Heart right ventricle (tissue), 16 donors: Measurements from ENCODE around the gene MIS12. TPM values are rescaled to one million over a fixed set of nuclear protein-coding genes. Genes with fewer than 3 reads are reported as not detected.

Source experiments
- ATAC-seq, 8 donors: fragments of 200-7000 bp; cut with Tn5 transposase; one replicate each; pipeline ENCODE4 v1.9.1; 2020; ENCODE audit warnings: mild to moderate bottlenecking in 8 of 8, moderate library complexity in 8 of 8, moderate number of reproducible peaks in 1 of 8
- DNase-seq, 2 donors: peaks; one replicate each; pipeline ENCODE4 v3.0.0-alpha.2; 2020
- H3K27ac ChIP-seq, 10 donors: fragments of 200-600 bp; sonication (generic) in 2 of 10; one replicate each; pipeline versions ENCODE4 v1.5.0 to v1.8.0; 2020 to 2022; ENCODE audit warnings: mild to moderate bottlenecking in 3 of 10
- H3K27me3 ChIP-seq, 7 donors: fragments of 200-600 bp; one replicate each; pipeline ENCODE4 v1.8.0; 2021 to 2022; ENCODE audit warnings: mild to moderate bottlenecking in 2 of 7
- H3K36me3 ChIP-seq, 9 donors: fragments of 200-600 bp; sonication (generic) in 1 of 9; one replicate each; pipeline versions ENCODE4 v1.5.0 to v1.8.0; 2020 to 2022; ENCODE audit warnings: mild to moderate bottlenecking in 2 of 9
- H3K4me1 ChIP-seq, 9 donors: fragments of 200-600 bp; sonication (generic) in 1 of 9; one replicate each; pipeline versions ENCODE4 v1.5.0 to v1.8.0; 2020 to 2022; ENCODE audit warnings: mild to moderate bottlenecking in 4 of 9
- H3K4me3 ChIP-seq, 10 donors: fragments of 200-600 bp; sonication (generic) in 2 of 10; one replicate each; pipeline versions ENCODE4 v1.5.0 to v1.8.0; 2020 to 2022; ENCODE audit warnings: mild to moderate bottlenecking in 7 of 10, moderate library complexity in 2 of 10
- H3K9me3 ChIP-seq, 11 donors: fragments of 200-600 bp in 10 of 11; sonication (generic) in 2 of 11; one replicate each; pipeline versions ENCODE4 v1.5.0 to v1.8.0; 2013 to 2022; ENCODE audit warnings: mild to moderate bottlenecking in 2 of 11, control low read depth in 1 of 11, moderate library complexity in 1 of 11
- CTCF ChIP-seq, 9 donors: fragments of 200-600 bp; sonication (generic) in 2 of 9; IDR thresholded peaks; one replicate each; pipeline versions ENCODE4 v1.5.0 to v1.8.0; 2021 to 2022; ENCODE audit warnings: antibody characterized with exemption in 9 of 9, mild to moderate bottlenecking in 5 of 9, moderate library complexity in 1 of 9
- WGBS, 2 donors: extraction: QIAGEN DNeasy Blood & Tissue Kit; methylation state at CpG; one replicate each; pipeline ENCODE4 v1.1.7; 2013; ENCODE audit warnings: inconsistent platforms in 1 of 2; 5-methylcytosine and 5-hydroxymethylcytosine counted together
- intact Hi-C, 10 donors: fragments of 100-400 bp; cut with DNase I; formaldehyde crosslinking; loops; one replicate each; pipeline versions ENCODE4 v1.11.1 to v1.14.2; 2022
- polyA plus RNA-seq, 2 donors: library from polyadenylated mRNA; stranded (reverse); fragments of 200-250 nt; gene quantifications; one replicate each; pipeline ENCODE4 v1.2.3, GENCODE V29; 2013
- total RNA-seq, 10 donors: library from RNA; stranded (reverse); fragmentation: NEBNext Ultra II Directional in 3 of 10; extraction: Animal tissue kit (Norgen Biotek cat#: 25700) in 3 of 10; gene quantifications; one replicate each; pipeline versions ENCODE4 v1.2.1 to v1.2.4, GENCODE V29; 2021 to 2023
- donor health status: Arrhythmogenic right ventricular cardiomyopathy.
- donor health status: ischemic (EF 13 %, LVEDD 7.1; RV severe dilation, severe dysfunction).
- donor health status: healthy with polysubstance abuse.
- donor health status: DM: no; HTN: yes; CAD: no.
- donor health status: DM: no; HTN: no; CAD: no.
- donor health status: ischemic (EF 25% LVEDD 6.9; RV normal size, moderate dysfunction).
- donor health status: ischemic (EF 25% LVEDD 5.7; RV mildly dilated, moderate dysfunction).
- donor health status: healthy.
- donor health status: DM: yes; HTN: yes; CAD: no.
- donor health status: Ischemic cardiomyopathy.
- donor health status: ischemic (EF 35%, LVEDD 5.7; RV mildly dilated, moderate dysfunction).
- donor health status: nonischemic (EF 11% LVEDD 7.7; RV severe dilation, severe dysfunction).
- donor health status: DM: yes; HTN: yes; CAD: no.
- donor health status: PGD.
- donor health status: ischemic (EF 29% LVEDD 5.4; RV normal size, mild dysfunction).
- donor health status: nonischemic (EF 23%, LVEDD 6.1; RV moderate dilation, normal function).

The MIS12 gene
- total and polyA plus RNA-seq, 12 donors, result 6.6 to 13.2 (median 9.4) TPM

GRCh38 chr17:5527601-5528250 is 41.4 kb downstream of the MIS12 start:
- Histone ChIP-seq H3K36me3 (peaks cover 0 to 100% (median 24%) of the 10 kb centered on the region in 9 donors), H3K9me3 (no peaks in the 10 kb centered on the region), H3K4me1 (peaks cover 0 to 20% (median 8%) of the 10 kb centered on the region in 9 donors), H3K4me3 (no peak overlapping the region), H3K27me3 (no peaks in the 10 kb centered on the region), H3K27ac (peak overlapping the region in 8 of 10 donors; percentile 38 to 73 (median 62))
- DNase-seq, result no peak
- 86 to 88% methylated on average over 9 of the region's 9 CpGs for WGBS, 2 donors
- ATAC-seq, result peak in 2 of 8 donors; percentile 14 to 23
- no peak for TF ChIP-seq CTCF (IDR thresholded peaks at IDR 0.05)
- intact Hi-C loops, result no loop called here

GRCh38 chr17:5530265-5531084 is 44.1 kb downstream of the MIS12 start:
- DNase-seq (no peak), ATAC-seq (no peak)
- no peak overlapping the region for H3K27ac ChIP-seq
- H3K27me3 ChIP-seq, result no peaks in the 10 kb centered on the region
- peaks cover 0 to 20% (median 8%) of the 10 kb centered on the region in 9 donors for H3K4me1 ChIP-seq
- no peak for TF ChIP-seq CTCF (IDR thresholded peaks at IDR 0.05)
- H3K9me3 ChIP-seq, result no peaks in the 10 kb centered on the region
- peaks cover 0 to 100% (median 11%) of the 10 kb centered on the region in 9 donors for H3K36me3 ChIP-seq
- whole genome bisulfite sequencing, 2 donors, result 80 to 85% methylated on average over 12 of the region's 12 CpGs
- H3K4me3 ChIP-seq, result no peak overlapping the region
- intact Hi-C loops, result no loop called here

- Histone ChIP-seq H3K4me1 (peaks cover 0 to 20% (median 8%) of the 10 kb centered on the region in 9 donors), H3K9me3 (no peaks in the 10 kb centered on the region), H3K4me3 (no peak overlapping the region), H3K27ac (no peak overlapping the region), H3K27me3 (no peaks in the 10 kb centered on the region), H3K36me3 (peaks cover 0 to 100% (median 11%) of the 10 kb centered on the region in 9 donors)
- intact Hi-C loops, result no loop called here
- no peak for ATAC-seq
- 90 to 95% methylated on average over 4 of the region's 4 CpGs for WGBS, 2 donors
- TF ChIP-seq CTCF (IDR thresholded peaks at IDR 0.05), result no peak
- no peak for DNase-seq
Measured at GRCh38 chr17:5531085-5531418, 44.7 kb downstream of the MIS12 start.

GRCh38 chr17:5532581-5532980 is 46.2 kb downstream of the MIS12 start:
- 80 to 91% methylated on average over 8 of the region's 8 CpGs for WGBS, 2 donors
- DNase-seq, result no peak
- H3K9me3 ChIP-seq, result no peaks in the 10 kb centered on the region
- no peak overlapping the region for H3K27ac ChIP-seq
- H3K4me3 ChIP-seq, result no peak overlapping the region
- intact Hi-C loops, result no loop called here
- no peak for ATAC-seq
- peaks cover 0 to 99% (median 11%) of the 10 kb centered on the region in 9 donors for H3K36me3 ChIP-seq
- TF ChIP-seq CTCF (IDR thresholded peaks at IDR 0.05), result no peak
- no peaks in the 10 kb centered on the region for H3K27me3 ChIP-seq
- peaks cover 0 to 6% (median under 1%) of the 10 kb centered on the region in 9 donors for H3K4me1 ChIP-seq
